CD14-positive monocyte (primary cell): ENCODE results near the gene RELT. TPM values are rescaled to one million over a fixed set of nuclear protein-coding genes. Genes with fewer than 3 reads are reported as not detected.

ENCODE experiments used
- DNase-seq, 3 donors: peaks; one replicate each; pipeline ENCODE4 v3.0.0-alpha.2; 2011 to 2022
- H2AFZ ChIP-seq: 2 replicates; pipeline ENCODE4 v1.6.0; 2012; ENCODE audit warnings: mild to moderate bottlenecking, low read depth, low read length, inconsistent platforms; ENCODE audit not compliant: insufficient read depth, poor library complexity, severe bottlenecking
- H3K27ac ChIP-seq, 2 donors: 1 replicate in 1 of 2; 2 replicates in 1 of 2; pipeline ENCODE4 v1.5.1; 2012 to 2013; ENCODE audit warnings: low read length in 2 of 2, control low read depth in 1 of 2, inconsistent platforms in 1 of 2, low read depth in 1 of 2, mild to moderate bottlenecking in 1 of 2
- H3K27me3 ChIP-seq, 2 donors: one replicate each; pipeline versions ENCODE4 v1.6.0 to v1.6.1; 2011 to 2013; ENCODE audit warnings: low read length in 2 of 2; ENCODE audit not compliant: control insufficient read depth in 2 of 2, insufficient read depth in 2 of 2
- H3K36me3 ChIP-seq, 2 donors: replicated peaks in 1 of 2; 1 replicate in 1 of 2; 2 replicates in 1 of 2; pipeline versions ENCODE4 v1.5.1 to v1.6.1; 2012 to 2013; ENCODE audit warnings: low read length in 2 of 2, control low read depth in 1 of 2, inconsistent platforms in 1 of 2, mild to moderate bottlenecking in 1 of 2; ENCODE audit not compliant: insufficient read depth in 2 of 2, control insufficient read depth in 1 of 2
- H3K4me1 ChIP-seq, 2 donors: 1 replicate in 1 of 2; 2 replicates in 1 of 2; pipeline versions ENCODE4 v1.5.1 to v1.6.1; 2012 to 2013; ENCODE audit warnings: low read length in 2 of 2, control low read depth in 1 of 2, inconsistent platforms in 1 of 2, mild to moderate bottlenecking in 1 of 2, moderate library complexity in 1 of 2; ENCODE audit not compliant: insufficient read depth in 2 of 2, control insufficient read depth in 1 of 2
- H3K4me2 ChIP-seq: replicated peaks from 2 replicates; pipeline ENCODE3; 2012; ENCODE audit warnings: low read length, moderate library complexity, mild to moderate bottlenecking; ENCODE audit not compliant: poor library complexity, severe bottlenecking; ENCODE audit errors: extremely low read depth
- H3K4me3 ChIP-seq, 3 experiments: fragments of 200-600 bp in 1 of 3; sonication (generic) in 1 of 3; replicated peaks in 1 of 3; 1 replicate in 2 of 3; 2 replicates in 1 of 3; pipeline ENCODE4 v1.5.1; 2011 to 2013; ENCODE audit warnings: low read length in 3 of 3, mild to moderate bottlenecking in 3 of 3, control low read depth in 2 of 3, low read depth in 2 of 3, inconsistent platforms in 1 of 3, moderate library complexity in 1 of 3
- H3K79me2 ChIP-seq: 2 replicates; pipeline ENCODE4 v1.6.0; 2012; ENCODE audit warnings: mild to moderate bottlenecking, control low read depth, inconsistent platforms, low read length, moderate library complexity; ENCODE audit not compliant: insufficient read depth
- H3K9ac ChIP-seq: 2 replicates; pipeline ENCODE4 v1.6.0; 2017; ENCODE audit warnings: low read length, mild to moderate bottlenecking; ENCODE audit not compliant: insufficient read depth, poor library complexity, severe bottlenecking
- H3K9me3 ChIP-seq, 2 donors: replicated peaks in 1 of 2; 1 replicate in 1 of 2; 2 replicates in 1 of 2; pipeline versions ENCODE4 v1.5.1 to v1.6.1; 2012 to 2013; ENCODE audit warnings: low read length in 2 of 2, control low read depth in 1 of 2; ENCODE audit not compliant: control insufficient read depth in 1 of 2, insufficient read depth in 1 of 2
- H4K20me1 ChIP-seq: 2 replicates; pipeline ENCODE4 v1.6.0; 2012; ENCODE audit warnings: mild to moderate bottlenecking, low read length, control low read depth, moderate library complexity; ENCODE audit not compliant: insufficient read depth
- H3K27ac Mint-ChIP-seq, 7 donors: one replicate each; pipeline ENCODE4 v1.8.0; 2020; ENCODE audit warnings: mild to moderate bottlenecking in 7 of 7, mixed read lengths in 7 of 7, moderate library complexity in 6 of 7, inconsistent platforms in 2 of 7
- H3K27me3 Mint-ChIP-seq, 3 donors: one replicate each; pipeline ENCODE4 v1.8.0; 2021 to 2022; ENCODE audit warnings: low read depth in 3 of 3, mild to moderate bottlenecking in 3 of 3, mixed read lengths in 3 of 3, moderate library complexity in 3 of 3, inconsistent platforms in 1 of 3
- H3K36me3 Mint-ChIP-seq, 2 donors: one replicate each; pipeline ENCODE4 v1.8.0; 2020; ENCODE audit warnings: mixed read lengths in 2 of 2, inconsistent platforms in 1 of 2, mild to moderate bottlenecking in 1 of 2
- H3K4me1 Mint-ChIP-seq: one replicate; pipeline ENCODE4 v1.8.0; 2020; ENCODE audit warnings: mild to moderate bottlenecking, mixed read lengths
- H3K4me3 Mint-ChIP-seq, 2 donors: one replicate each; pipeline ENCODE4 v1.8.0; 2020; ENCODE audit warnings: mild to moderate bottlenecking in 2 of 2, mixed read lengths in 2 of 2, moderate library complexity in 1 of 2
- H3K9me3 Mint-ChIP-seq, 7 donors: one replicate each; pipeline ENCODE4 v1.8.0; 2020 to 2022; ENCODE audit warnings: mixed read lengths in 7 of 7, mild to moderate bottlenecking in 6 of 7, moderate library complexity in 6 of 7, inconsistent platforms in 2 of 7
- CTCF ChIP-seq: fragments of 200-600 bp; IDR thresholded peaks from one replicate; pipeline ENCODE4 v1.8.0; 2022; ENCODE audit warnings: antibody characterized with exemption, mild to moderate bottlenecking
- WGBS: methylation state at CpG from one replicate; pipeline ENCODE4 v1.1.5; 2013; ENCODE audit warnings: missing lambda C conversion rate; ENCODE audit not compliant: insufficient coverage; 5-methylcytosine and 5-hydroxymethylcytosine counted together
- intact Hi-C, 2 donors: fragments of 100-400 bp; cut with micrococcal nuclease; formaldehyde crosslinking; loops; one replicate each; pipeline versions ENCODE4 v1.15.0 to v1.15.1; 2023
- polyA plus RNA-seq, 3 donors: library from polyadenylated mRNA; depleted of rRNA in 1 of 3; unstranded in 2 of 3; stranded (reverse) in 1 of 3; fragments of 300-500 nt in 2 of 3; fragments of >200 nt in 1 of 3; fragmentation: Illumina TruSeq in 2 of 3; gene quantifications; 1 replicate in 2 of 3; 2 replicates in 1 of 3; pipeline ENCODE4 v1.2.3, GENCODE V29; 2012 to 2021

RELT gene
- polyA plus RNA-seq, 3 donors: 16.4 to 265 (median 27.3) TPM

- peaks cover 1% of the 10 kb centered on the region for H3K79me2 ChIP-seq
- Mint-ChIP-seq H3K27ac (peak overlapping the region in 5 of 7 donors; percentile 6 to 66 (median 27)), H3K4me3 (no peak overlapping the region), H3K36me3 (peaks cover 56 to 74% of the 10 kb centered on the region in 2 donors), H3K4me1 (peaks cover 30% of the 10 kb centered on the region), H3K27me3 (no peaks in the 10 kb centered on the region), H3K9me3 (no peaks in the 10 kb centered on the region)
- H3K4me2 ChIP-seq: no peak overlapping the region
- H3K9ac ChIP-seq: no peak overlapping the region
- peaks cover 60 to 75% of the 10 kb centered on the region in 2 donors for H3K36me3 ChIP-seq
- peak overlapping the region in 1 of 2 donors; percentile 16 for H3K27ac ChIP-seq
- no peak overlapping the region for H3K4me3 ChIP-seq
- WGBS: 98% methylated on average over 10 of the region's 15 CpGs
- H3K27me3 ChIP-seq: no peaks in the 10 kb centered on the region
- intact Hi-C loops: loop anchor here in 1 of 2 donors (2.0 kb wide), 1 partner anchor 259 kb away; no protein-coding TSS in a partner anchor
- no peak for TF ChIP-seq CTCF
- H3K4me1 ChIP-seq: peaks cover 11 to 31% of the 10 kb centered on the region in 2 donors
- no peaks in the 10 kb centered on the region for H3K9me3 ChIP-seq
- DNase-seq: no peak
- peaks cover 97% of the 10 kb centered on the region for H4K20me1 ChIP-seq
- no peak overlapping the region for H2AFZ ChIP-seq
Observed at GRCh38 chr11:73401924-73402833, 26.0 kb downstream of the RELT start.

GRCh38 chr11:73402834-73403185 lies 26.6 kb downstream of the RELT start:
- Histone ChIP-seq H3K9me3 (no peaks in the 10 kb centered on the region), H3K4me1 (peaks cover 18 to 37% of the 10 kb centered on the region in 2 donors), H2AFZ (no peak overlapping the region), H3K79me2 (no peaks in the 10 kb centered on the region), H3K4me3 (no peak overlapping the region), H3K27ac (peak overlapping the region in 1 of 2 donors; percentile 14), H3K9ac (no peak overlapping the region), H4K20me1 (peaks cover 97% of the 10 kb centered on the region), H3K4me2 (no peak overlapping the region), H3K27me3 (no peaks in the 10 kb centered on the region), H3K36me3 (peaks cover 56 to 75% of the 10 kb centered on the region in 2 donors)
- no peaks in the 10 kb centered on the region for H3K27me3 Mint-ChIP-seq
- no peaks in the 10 kb centered on the region for H3K9me3 Mint-ChIP-seq
- H3K4me1 Mint-ChIP-seq: peaks cover 35% of the 10 kb centered on the region
- DNase-seq: no peak
- peaks cover 56 to 74% of the 10 kb centered on the region in 2 donors for H3K36me3 Mint-ChIP-seq
- H3K4me3 Mint-ChIP-seq: no peak overlapping the region
- intact Hi-C loops: no loop called here
- WGBS: no CpG with 5 or more reads among the region's 1 CpG
- peak overlapping the region in 4 of 7 donors; percentile 24 to 66 (median 32) for H3K27ac Mint-ChIP-seq
- no peak for TF ChIP-seq CTCF
